HG03520 (cell line): ENCODE results near the gene BAZ1B.
"Not testable (repeated sequence)": the region's sequence is repeated elsewhere in the genome, so short reads cannot be mapped to it uniquely, and the experiment has no call there.

Experiments
- ATAC-seq: cut with Tn5 transposase; IDR thresholded peaks from one replicate; pipeline ENCODE4 v1.9.1; 2021; ENCODE audit warnings: mild to moderate bottlenecking, moderate library complexity; ENCODE audit not compliant: unreplicated experiment

The BAZ1B gene

DNA sequence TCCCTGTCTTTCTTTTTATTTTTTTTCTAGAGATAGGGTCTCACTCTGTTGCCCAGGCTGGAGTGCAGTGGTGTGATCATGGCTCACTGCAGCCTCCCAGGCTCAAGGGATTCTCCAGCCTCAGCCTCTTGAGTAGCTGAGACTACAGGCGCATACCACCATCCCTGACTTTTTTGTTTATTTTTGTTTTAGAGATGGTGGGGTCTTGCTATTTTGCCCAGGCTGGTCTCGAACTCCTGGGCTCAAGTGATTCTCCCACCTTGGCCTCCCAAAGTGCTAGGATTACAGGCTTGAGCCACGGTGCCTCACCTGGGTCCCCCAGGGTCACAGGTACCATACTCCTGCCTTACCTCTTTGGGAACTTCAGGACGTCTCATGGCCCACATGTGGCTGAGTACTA, 91.6 kb downstream of the BAZ1B start:
- not testable (repeated sequence) for ATAC-seq

DNA sequence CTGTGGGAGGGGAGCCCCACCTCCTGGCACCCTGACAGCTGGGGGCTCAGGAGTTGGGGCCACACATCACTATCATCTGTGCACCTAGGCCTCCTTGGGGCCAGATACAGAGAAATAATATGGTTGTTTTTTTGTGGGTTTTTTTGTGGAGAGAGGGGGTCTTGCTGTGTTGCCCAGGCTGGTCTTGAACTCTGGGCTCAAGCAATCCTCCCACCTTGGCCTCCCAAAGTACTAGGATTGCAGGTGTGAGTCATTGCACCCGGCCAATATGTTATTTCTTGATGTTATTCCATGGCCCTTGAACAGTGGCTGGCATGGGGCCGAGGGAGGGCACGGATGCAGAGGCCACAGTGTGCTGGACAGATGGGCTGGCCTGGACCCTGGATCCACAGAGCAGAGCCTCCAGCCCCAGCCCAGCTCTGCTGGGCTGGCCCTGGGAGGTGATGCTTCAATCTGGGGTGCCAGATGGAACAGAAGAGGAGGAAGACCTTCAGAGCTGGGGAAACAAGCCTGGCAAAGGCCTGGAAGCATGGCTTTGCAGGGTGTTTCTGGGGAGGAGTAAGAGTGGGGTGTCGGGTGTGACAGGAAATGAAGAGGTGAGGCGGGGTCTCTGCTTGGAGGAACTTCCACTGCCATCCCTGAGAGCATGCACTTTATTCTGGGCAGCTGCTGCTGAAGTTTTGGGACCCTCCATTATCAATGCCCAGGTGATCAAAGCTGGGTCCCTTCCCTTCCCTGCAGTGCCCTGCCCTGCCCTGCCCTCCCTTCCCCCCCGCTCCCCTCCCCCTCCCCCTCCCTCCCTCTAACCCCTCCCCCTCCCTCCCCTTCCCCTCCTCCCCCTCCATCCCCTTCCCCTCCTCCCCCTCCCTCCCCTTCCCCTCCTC, 92.2 kb downstream of the BAZ1B start:
- ATAC-seq: no peak

DNA sequence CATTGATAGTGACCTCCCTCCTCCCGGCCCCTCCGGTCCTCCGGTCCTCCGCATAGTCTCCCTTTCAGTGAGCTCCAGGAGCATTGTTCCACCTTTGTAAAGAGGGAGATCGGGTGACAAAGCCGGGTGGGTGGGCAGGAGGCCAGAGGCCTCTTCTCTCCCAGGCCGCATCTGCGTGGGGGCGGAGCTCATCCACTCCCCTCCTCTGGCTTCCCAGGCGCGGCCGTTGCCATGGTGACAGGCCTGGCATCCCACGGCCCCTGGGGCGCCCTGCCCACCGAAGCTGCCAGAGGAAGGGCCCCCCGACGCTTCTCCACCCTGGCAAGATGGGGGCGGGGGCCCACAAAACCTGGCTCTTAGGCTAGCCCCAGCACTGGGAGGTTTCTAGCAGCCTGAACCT, 92.9 kb downstream of the BAZ1B start:
- ATAC-seq: no peak

- no peak for ATAC-seq
Measured at GRCh38 chr7:73427902-73428787, 93.9 kb downstream of the BAZ1B start.

GRCh38 chr7:73426016-73426415, 96.1 kb downstream of the BAZ1B start:
- ATAC-seq: no peak

GRCh38 chr7:73425356-73425983, 96.6 kb downstream of the BAZ1B start:
- no peak for ATAC-seq

GRCh38 chr7:73424489-73424885, 97.6 kb downstream of the BAZ1B start:
- ATAC-seq: no peak

- ATAC-seq: no peak
Measured at GRCh38 chr7:73423519-73424488, 98.3 kb downstream of the BAZ1B start.

DNA sequence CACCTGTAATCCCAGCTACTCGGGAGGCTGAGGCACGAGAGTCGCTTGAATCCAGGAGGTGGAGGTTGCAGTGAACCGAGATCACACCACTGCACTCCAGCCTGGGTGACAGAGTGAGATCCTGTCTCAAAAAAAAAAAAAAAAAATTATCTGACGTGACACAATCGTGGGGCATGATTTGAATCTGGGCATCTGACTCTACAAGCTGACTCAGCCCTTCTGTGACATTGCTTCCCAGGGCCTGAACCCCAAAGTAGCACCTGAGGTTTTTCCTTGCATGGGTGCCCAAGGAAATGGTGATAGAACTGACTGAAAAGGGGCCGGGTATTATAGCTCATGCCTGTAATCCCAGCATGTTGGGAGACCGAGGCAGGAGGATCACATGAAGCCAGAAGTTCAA, 101.5 kb downstream of the BAZ1B start:
- not testable (repeated sequence) for ATAC-seq

- not testable (repeated sequence) for ATAC-seq
Measured at GRCh38 chr7:73420016-73420415, 102.1 kb downstream of the BAZ1B start.

GRCh38 chr7:73418113-73418703, 103.9 kb downstream of the BAZ1B start:
- ATAC-seq: no peak

GRCh38 chr7:73410541-73411131, 111.5 kb downstream of the BAZ1B start:
- not testable (repeated sequence) for ATAC-seq

DNA sequence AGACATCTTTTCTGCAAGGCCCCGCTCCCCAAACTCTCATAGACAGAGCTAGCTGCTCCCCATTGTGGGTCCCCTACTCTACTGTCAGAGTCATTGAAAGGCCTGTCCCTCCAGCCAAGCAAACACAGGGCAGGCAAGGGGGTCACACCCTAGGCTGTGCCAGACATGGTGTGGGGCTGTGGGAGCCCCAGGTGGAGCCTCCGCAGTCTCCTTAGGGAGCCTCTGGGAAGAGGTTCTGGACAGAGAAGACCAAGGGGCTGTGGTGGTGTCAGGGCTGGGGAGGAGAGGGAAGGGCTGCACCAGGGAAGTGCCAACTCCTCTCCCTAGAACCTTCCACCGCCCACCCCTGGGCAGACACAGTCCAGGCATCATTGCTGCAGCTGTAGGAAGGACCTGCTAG, 117.2 kb downstream of the BAZ1B start:
- not testable (repeated sequence) for ATAC-seq

GRCh38 chr7:73399185-73400050, 122.7 kb downstream of the BAZ1B start:
- not testable (repeated sequence) for ATAC-seq

- no peak for ATAC-seq
Measured at GRCh38 chr7:73397521-73398281, 124.4 kb downstream of the BAZ1B start.

DNA sequence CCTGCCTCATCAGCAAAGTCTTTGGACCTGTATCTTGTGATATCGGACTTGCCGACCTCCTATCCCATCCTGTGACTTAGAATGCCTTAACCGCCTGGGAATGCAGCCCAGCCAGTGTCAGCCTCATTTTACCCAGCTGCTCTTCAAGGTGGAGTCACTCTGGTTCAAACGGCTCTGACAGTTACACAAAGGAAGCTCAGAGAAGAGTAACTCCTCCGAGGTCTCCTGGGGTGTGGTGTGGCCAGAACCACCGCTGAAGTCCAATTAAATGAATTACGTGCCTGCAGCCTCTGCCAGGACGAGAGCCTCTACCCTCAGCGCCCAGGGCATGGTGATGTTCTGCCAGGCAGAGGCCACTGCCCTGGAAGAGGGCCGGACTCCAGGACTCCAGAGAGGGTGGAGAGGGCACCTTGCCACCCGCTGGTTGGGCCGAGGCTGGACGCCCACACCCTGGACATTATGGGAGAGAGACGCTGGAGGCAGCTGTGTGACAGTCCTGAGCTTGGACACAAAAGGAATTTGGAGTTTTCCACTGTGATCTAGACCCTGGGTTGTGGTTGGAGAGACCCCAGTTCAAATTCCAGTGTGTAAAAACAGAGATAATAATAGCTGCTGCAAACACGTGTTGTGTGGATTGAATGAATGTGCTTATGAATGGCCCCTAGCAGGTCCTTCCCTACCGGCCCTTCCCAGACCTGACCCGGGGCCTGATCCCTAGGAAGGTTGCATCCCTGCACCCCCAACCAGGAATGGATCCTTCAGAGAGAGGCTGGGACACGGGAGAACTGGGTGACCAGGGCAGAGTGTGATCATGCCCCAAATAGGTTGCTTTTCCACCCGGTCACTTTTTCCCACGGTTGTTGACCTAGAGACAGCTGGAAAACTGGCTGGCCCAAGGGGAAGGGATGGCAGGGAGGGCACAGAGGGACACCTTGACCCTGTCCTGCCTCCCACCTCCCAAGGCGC, 126.3 kb downstream of the BAZ1B start:
- no peak for ATAC-seq

GRCh38 chr7:73394422-73394821, 127.7 kb downstream of the BAZ1B start:
- no peak for ATAC-seq
